HepG2 (cell line): ENCODE results near the gene BFSP1.

ENCODE experiments used
- ESRRA ChIP-seq: sonication (generic); formaldehyde crosslinking; IDR thresholded peaks from 2 replicates; pipeline ENCODE4 v1.5.1; 2020; ENCODE audit warnings: mild to moderate bottlenecking, low read depth, missing genetic modification reagents
- PITX1 ChIP-seq: sonication (generic); formaldehyde crosslinking; IDR thresholded peaks from 2 replicates; pipeline ENCODE4 v1.5.1; 2020; ENCODE audit warnings: mild to moderate bottlenecking, missing genetic modification reagents
- POLR2A ChIP-seq, 2 experiments: IDR thresholded peaks; 2 replicates each; pipeline ENCODE4 v1.6.1; 2011; ENCODE audit warnings: low read depth in 2 of 2, low read length in 2 of 2, mild to moderate bottlenecking in 1 of 2, moderate library complexity in 1 of 2; ENCODE audit not compliant: insufficient read depth in 1 of 2
- ZNF263 ChIP-seq: sonication (generic); formaldehyde crosslinking; IDR thresholded peaks from 2 replicates; pipeline ENCODE4 v1.4.0; 2020; ENCODE audit warnings: missing genetic modification reagents
- TF ChIP-seq, protein P1 (sequence below): fragments of 450-650 bp; IDR thresholded peaks from 2 replicates; pipeline ENCODE4 v1.6.1; 2016
- TF ChIP-seq, protein P2 (sequence below): sonication (generic); formaldehyde crosslinking; IDR thresholded peaks from 2 replicates; pipeline ENCODE4 v1.5.0; 2020; ENCODE audit warnings: mild to moderate bottlenecking, missing genetic modification reagents, moderate library complexity
- TF ChIP-seq, protein P3 (sequence below): IDR thresholded peaks from 2 replicates; pipeline ENCODE4 v1.6.1; 2016
- TF ChIP-seq, protein P4 (sequence below): sonication (generic); formaldehyde crosslinking; IDR thresholded peaks from 2 replicates; pipeline ENCODE4 v1.8.1; 2023; ENCODE audit warnings: missing genetic modification reagents, inconsistent platforms, borderline replicate concordance
- TF ChIP-seq, protein P5 (sequence below): sonication (generic); formaldehyde crosslinking; IDR thresholded peaks from 2 replicates; pipeline ENCODE4 v1.4.0; 2020; ENCODE audit warnings: missing genetic modification reagents

DNA sequence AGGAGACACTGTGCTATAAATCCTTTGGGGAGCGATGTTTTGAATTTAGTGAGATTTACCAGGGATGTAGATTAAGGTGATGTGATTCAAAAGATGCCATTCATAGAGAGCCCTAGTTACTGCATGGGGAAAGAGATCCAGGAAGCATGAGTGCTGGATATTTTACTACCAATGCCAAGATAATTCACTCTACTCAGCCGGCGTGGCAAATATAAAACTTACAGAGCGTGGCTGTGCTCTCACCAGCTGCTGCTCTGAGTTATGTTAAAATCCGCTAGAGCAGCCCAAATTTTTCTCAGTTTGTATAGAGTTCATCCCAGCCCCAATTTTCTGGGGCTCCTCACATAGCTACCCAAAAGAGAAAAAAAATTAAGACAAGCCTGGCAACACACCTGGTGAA, 48.6 kb downstream of the BFSP1 start:
- TF ChIP-seq ESRRA (CRISPR knock-in tag): no peak
- no peak for TF ChIP-seq ZNF263 (CRISPR knock-in tag)
- TF ChIP-seq, protein P1, sequence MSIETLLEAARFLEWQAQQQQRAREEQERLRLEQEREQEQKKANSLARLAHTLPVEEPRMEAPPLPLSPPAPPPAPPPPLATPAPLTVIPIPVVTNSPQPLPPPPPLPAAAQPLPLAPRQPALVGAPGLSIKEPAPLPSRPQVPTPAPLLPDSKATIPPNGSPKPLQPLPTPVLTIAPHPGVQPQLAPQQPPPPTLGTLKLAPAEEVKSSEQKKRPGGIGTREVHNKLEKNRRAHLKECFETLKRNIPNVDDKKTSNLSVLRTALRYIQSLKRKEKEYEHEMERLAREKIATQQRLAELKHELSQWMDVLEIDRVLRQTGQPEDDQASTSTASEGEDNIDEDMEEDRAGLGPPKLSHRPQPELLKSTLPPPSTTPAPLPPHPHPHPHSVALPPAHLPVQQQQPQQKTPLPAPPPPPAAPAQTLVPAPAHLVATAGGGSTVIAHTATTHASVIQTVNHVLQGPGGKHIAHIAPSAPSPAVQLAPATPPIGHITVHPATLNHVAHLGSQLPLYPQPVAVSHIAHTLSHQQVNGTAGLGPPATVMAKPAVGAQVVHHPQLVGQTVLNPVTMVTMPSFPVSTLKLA: no peak
- TF ChIP-seq, protein P2, sequence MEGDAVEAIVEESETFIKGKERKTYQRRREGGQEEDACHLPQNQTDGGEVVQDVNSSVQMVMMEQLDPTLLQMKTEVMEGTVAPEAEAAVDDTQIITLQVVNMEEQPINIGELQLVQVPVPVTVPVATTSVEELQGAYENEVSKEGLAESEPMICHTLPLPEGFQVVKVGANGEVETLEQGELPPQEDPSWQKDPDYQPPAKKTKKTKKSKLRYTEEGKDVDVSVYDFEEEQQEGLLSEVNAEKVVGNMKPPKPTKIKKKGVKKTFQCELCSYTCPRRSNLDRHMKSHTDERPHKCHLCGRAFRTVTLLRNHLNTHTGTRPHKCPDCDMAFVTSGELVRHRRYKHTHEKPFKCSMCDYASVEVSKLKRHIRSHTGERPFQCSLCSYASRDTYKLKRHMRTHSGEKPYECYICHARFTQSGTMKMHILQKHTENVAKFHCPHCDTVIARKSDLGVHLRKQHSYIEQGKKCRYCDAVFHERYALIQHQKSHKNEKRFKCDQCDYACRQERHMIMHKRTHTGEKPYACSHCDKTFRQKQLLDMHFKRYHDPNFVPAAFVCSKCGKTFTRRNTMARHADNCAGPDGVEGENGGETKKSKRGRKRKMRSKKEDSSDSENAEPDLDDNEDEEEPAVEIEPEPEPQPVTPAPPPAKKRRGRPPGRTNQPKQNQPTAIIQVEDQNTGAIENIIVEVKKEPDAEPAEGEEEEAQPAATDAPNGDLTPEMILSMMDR (CRISPR knock-in tag): no peak
- no peak for TF ChIP-seq PITX1 (CRISPR knock-in tag)
- TF ChIP-seq POLR2A (IDR thresholded peaks at IDR 0.05; ENCODE audit: insufficient read depth in 1 of 2, low read depth in 2 of 2, low read length in 2 of 2): no peak
- TF ChIP-seq, protein P3, sequence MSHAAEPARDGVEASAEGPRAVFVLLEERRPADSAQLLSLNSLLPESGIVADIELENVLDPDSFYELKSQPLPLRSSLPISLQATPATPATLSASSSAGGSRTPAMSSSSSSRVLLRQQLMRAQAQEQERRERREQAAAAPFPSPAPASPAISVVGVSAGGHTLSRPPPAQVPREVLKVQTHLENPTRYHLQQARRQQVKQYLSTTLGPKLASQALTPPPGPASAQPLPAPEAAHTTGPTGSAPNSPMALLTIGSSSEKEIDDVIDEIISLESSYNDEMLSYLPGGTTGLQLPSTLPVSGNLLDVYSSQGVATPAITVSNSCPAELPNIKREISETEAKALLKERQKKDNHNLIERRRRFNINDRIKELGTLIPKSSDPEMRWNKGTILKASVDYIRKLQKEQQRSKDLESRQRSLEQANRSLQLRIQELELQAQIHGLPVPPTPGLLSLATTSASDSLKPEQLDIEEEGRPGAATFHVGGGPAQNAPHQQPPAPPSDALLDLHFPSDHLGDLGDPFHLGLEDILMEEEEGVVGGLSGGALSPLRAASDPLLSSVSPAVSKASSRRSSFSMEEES: no peak
- TF ChIP-seq, protein P4, sequence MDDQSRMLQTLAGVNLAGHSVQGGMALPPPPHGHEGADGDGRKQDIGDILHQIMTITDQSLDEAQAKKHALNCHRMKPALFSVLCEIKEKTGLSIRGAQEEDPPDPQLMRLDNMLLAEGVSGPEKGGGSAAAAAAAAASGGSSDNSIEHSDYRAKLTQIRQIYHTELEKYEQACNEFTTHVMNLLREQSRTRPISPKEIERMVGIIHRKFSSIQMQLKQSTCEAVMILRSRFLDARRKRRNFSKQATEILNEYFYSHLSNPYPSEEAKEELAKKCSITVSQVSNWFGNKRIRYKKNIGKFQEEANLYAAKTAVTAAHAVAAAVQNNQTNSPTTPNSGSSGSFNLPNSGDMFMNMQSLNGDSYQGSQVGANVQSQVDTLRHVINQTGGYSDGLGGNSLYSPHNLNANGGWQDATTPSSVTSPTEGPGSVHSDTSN (CRISPR knock-in tag): no peak
- TF ChIP-seq, protein P5, sequence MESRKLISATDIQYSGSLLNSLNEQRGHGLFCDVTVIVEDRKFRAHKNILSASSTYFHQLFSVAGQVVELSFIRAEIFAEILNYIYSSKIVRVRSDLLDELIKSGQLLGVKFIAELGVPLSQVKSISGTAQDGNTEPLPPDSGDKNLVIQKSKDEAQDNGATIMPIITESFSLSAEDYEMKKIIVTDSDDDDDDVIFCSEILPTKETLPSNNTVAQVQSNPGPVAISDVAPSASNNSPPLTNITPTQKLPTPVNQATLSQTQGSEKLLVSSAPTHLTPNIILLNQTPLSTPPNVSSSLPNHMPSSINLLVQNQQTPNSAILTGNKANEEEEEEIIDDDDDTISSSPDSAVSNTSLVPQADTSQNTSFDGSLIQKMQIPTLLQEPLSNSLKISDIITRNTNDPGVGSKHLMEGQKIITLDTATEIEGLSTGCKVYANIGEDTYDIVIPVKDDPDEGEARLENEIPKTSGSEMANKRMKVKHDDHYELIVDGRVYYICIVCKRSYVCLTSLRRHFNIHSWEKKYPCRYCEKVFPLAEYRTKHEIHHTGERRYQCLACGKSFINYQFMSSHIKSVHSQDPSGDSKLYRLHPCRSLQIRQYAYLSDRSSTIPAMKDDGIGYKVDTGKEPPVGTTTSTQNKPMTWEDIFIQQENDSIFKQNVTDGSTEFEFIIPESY: no peak
